Measurements from ENCODE around the gene PNKD. TPM values are rescaled to one million over a fixed set of nuclear protein-coding genes. Genes with fewer than 3 reads are reported as not detected.

PNKD gene
- total RNA-seq, 1 donor from 2014 or later = 66.2 TPM

- no peak for DNase-seq (ENCODE audit: low spot score)
Measured at GRCh38 chr2:218315397-218315796, 45.1 kb downstream of the PNKD start.

GRCh38 chr2:218317303-218317630, 46.9 kb downstream of the PNKD start:
- DNase-seq (ENCODE audit: low spot score) = no peak

- DNase-seq (ENCODE audit: low spot score) = no peak
Measured at GRCh38 chr2:218317835-218318234, 47.5 kb downstream of the PNKD start.

- no peak for DNase-seq (ENCODE audit: low spot score)
Measured at GRCh38 chr2:218318241-218318640, 47.9 kb downstream of the PNKD start.

GRCh38 chr2:218319813-218320365, 49.6 kb downstream of the PNKD start:
- DNase-seq (ENCODE audit: low spot score) = no peak

GRCh38 chr2:218320704-218321336, 50.5 kb downstream of the PNKD start:
- no peak for DNase-seq (ENCODE audit: low spot score)

GRCh38 chr2:218322768-218323525, 52.6 kb downstream of the PNKD start:
- peak; percentile 89 for DNase-seq (ENCODE audit: low spot score)

GRCh38 chr2:218323526-218324472, 53.5 kb downstream of the PNKD start:
- DNase-seq (ENCODE audit: low spot score) = peak; percentile 60

GRCh38 chr2:218325566-218326160, 55.3 kb downstream of the PNKD start:
- DNase-seq (ENCODE audit: low spot score) = no peak

GRCh38 chr2:218326315-218326714, 56.0 kb downstream of the PNKD start:
- DNase-seq (ENCODE audit: low spot score) = no peak

GRCh38 chr2:218327451-218328210, 57.3 kb downstream of the PNKD start:
- no peak for DNase-seq (ENCODE audit: low spot score)

- DNase-seq (ENCODE audit: low spot score) = no peak
Measured at GRCh38 chr2:218328294-218328693, 58.0 kb downstream of the PNKD start.

GRCh38 chr2:218329027-218329825, 58.9 kb downstream of the PNKD start:
- DNase-seq (ENCODE audit: low spot score) = no peak

- no peak for DNase-seq (ENCODE audit: low spot score)
Measured at GRCh38 chr2:218329826-218330593, 59.7 kb downstream of the PNKD start.

- DNase-seq (ENCODE audit: low spot score) = no peak
Measured at GRCh38 chr2:218331745-218332144, 61.4 kb downstream of the PNKD start.

- no peak for DNase-seq (ENCODE audit: low spot score)
Measured at GRCh38 chr2:218332288-218332687, 62.0 kb downstream of the PNKD start.

- no peak for DNase-seq (ENCODE audit: low spot score)
Measured at GRCh38 chr2:218332920-218333645, 62.8 kb downstream of the PNKD start.

GRCh38 chr2:218334531-218334930, 64.2 kb downstream of the PNKD start:
- no peak for DNase-seq (ENCODE audit: low spot score)

- no peak for DNase-seq (ENCODE audit: low spot score)
Measured at GRCh38 chr2:218340656-218341055, 70.3 kb downstream of the PNKD start.
